Activated CD4-positive, alpha-beta T cell treated with anti-CD3 and anti-CD28 coated beads, Interleukin-2, amount 50 U/mL, for 16 hours (primary cell): ENCODE measurements around the gene GTF3C1.

Experiments
- DNase-seq: peaks from one replicate; pipeline ENCODE4 v3.0.0-alpha.2; 2020

The GTF3C1 gene

DNA sequence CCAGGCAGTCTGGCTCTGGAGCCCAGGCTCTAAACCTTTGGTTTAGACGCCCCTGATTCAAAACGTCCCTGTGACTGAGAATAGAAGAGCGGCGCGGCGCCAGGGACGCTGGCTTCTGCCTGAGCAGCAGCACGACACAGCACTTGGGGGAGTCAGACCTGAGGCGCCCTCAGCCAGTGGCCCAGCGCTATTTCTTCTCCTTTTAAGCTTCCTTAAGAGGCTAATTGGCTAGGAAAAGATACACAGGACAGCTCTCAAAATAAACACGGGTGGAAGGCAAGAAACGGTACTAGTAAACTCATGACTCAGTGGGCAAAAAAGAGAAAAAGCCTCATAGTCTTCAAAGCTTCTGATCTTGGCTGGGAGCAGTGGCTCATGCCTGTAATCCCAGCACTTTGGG is 34.9 kb downstream of the GTF3C1 start:
- no peak for DNase-seq

DNA sequence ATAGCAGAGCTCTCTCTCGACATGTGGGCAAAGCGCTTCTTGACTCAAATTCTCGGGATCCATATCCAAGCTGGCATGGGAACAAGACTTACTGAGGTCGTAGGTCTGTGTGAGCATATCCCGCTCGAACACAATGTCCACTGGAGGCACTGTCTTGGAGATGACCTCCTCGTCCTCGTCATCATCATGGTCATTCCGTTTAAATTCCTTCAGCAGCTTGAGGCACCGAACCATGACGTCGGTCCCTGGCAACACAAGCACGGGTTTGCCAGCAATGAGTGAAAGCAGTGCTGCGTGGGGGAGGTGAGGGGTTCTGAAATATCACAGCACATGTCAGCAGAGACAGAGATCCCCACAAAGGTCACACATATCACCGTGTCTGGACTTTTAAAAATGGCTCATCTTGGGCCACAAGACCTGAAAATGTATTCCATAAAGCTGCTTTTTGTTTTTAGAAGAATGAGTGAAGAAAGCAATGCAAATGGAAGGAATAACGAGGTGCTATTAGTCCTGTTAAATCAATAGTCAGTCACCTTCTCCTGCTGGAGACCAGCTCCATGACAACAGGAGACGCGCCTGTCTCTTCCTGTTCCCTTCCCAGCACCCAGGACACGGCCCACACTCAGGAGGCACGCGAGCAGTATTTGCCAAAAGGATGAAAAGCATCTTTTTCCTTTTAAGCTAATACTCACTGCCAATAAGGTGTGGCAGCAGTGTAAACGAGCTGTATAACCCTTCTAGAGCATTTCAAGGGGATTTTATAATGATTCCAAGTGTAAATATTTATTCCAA is 37.9 kb downstream of the GTF3C1 start:
- DNase-seq: no peak

DNA sequence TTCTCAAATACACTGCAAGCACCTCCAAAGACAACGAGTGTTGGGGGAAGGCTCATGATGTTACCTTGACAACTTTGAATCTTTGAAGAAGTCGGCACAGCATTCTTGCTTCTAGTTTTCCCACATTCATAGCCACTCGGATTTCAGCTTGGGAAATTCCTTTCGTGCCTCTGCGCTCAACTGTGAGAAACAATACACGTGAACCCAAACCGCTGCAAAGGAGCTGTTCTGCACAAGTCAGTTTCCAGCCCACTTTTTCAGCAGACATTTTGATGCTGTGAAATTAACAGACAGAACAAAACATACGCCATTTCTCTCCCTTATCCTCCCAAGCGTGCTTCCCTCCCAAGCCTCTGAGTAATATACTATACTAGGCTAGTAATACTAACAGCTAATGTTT is 41.2 kb downstream of the GTF3C1 start:
- no peak for DNase-seq

DNA sequence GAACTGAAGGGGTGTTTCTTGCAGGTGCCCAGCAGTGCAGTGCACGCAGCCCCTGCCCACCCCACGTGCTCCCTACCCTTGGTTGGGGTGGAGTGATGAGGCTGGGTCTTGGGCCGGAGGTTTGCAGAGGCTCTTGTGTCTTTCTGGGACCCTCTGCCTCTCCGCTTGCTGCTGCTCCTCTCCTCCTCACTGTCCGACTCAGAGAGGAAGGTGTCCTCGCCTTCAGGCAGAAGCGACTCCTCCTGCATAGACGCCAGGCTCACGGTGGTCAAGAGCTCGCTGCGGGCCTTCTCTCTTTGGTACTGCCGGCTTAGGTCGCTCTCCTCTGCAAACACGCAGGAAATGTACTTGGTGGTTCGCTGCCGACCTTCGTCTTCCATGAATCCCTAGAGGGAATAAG is 42.9 kb downstream of the GTF3C1 start:
- no peak for DNase-seq

DNA sequence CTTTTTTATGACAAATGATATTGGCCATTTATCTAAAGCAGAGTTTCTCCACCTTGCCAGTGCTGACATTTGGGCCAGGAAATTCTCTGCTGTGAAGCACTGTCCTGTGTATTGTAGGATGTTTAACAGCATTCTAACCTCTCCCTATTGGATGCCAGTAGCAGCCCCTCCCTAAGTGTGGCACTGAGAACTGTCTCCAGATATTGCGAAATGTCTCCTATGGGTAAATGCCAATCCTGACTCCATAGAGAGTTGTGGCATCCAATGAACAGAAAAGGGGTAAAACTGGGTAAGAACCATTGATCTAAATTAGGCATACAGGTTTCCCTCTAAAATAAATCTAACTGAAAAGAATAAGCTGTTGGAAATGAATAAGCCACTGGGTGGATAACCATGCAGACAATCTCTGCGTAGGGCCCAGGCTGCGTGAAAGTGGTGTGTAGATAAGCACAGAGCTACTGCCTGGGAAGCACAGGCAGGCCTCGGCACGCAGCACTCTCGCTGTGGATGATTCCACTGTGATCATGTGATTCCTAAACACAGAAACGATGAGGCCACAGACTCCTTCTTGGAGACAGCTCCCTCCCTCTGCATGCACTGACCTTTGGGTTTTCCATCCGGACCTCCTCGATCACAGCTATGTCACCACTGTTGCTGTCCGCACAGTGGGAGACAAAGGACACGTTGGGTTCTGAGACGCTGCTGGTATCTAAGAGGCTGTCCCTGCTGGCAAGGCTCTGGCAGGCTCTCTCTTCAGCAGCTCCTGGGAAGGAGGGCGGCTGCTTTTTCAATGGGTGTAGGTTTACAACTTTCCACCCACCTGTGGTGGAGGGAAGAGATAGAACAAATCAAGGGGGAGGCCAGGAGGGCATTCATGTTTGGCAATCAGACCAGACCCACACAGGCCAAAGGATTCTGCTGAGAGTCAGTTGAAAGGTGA is 44.1 kb downstream of the GTF3C1 start:
- no peak for DNase-seq

DNA sequence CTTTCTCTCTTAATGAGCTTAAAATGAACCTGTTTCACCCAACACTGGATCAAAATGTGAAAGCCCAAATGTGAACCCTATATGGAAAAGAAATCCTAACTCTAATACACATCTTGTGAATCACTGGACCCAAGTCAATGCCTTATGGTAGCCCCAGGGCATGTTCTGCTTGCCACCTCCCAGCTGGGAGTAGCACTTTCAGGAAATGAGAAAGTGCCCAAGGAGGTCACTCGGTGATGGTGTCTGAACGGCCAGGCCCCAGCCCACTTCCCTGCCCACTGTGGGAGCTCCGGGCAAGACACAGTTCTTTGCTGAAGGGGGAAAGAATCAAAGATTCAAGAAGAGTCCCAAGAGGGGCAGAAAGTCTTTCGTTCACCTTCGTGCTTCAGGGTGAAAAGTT is 46.1 kb downstream of the GTF3C1 start:
- DNase-seq: no peak

DNA sequence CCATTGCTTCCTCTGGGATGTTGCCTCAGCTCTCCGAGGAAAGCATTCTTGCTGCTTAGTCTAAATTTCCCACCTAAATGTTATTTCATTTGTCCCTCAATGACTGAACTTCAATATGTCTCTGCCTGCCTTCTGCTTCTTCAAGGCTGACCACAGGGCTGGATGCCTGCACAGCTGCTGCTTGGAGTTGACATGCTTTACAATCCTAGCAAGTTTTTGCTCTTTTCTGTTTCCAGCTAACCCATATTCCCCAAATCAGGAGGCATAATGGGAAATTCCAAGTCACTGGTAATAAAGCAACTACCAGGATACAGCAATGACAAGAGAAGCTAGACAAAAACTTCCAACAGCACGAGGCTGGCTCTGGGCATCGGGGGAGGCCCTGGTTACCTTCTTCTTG is 48.9 kb downstream of the GTF3C1 start:
- no peak for DNase-seq

DNA sequence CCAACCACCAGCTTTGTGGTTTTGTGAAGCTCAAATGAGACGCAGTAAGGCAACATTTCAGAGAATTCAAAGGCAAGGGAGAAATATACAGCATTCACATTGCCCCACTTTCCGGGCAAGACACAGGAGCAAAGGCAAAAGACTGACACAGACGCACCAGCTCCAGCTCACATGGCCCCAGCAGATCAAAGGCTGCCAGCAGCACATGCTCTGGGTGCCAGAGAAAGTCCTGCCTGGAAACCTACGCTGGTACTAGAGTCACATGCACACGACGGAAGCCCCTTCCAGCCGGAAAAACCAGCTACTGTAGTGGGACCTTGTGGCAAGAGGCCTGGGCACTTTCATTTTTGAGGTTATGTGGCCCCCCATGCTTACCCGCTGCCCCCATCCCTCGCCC is 50.1 kb downstream of the GTF3C1 start:
- DNase-seq: no peak

DNA sequence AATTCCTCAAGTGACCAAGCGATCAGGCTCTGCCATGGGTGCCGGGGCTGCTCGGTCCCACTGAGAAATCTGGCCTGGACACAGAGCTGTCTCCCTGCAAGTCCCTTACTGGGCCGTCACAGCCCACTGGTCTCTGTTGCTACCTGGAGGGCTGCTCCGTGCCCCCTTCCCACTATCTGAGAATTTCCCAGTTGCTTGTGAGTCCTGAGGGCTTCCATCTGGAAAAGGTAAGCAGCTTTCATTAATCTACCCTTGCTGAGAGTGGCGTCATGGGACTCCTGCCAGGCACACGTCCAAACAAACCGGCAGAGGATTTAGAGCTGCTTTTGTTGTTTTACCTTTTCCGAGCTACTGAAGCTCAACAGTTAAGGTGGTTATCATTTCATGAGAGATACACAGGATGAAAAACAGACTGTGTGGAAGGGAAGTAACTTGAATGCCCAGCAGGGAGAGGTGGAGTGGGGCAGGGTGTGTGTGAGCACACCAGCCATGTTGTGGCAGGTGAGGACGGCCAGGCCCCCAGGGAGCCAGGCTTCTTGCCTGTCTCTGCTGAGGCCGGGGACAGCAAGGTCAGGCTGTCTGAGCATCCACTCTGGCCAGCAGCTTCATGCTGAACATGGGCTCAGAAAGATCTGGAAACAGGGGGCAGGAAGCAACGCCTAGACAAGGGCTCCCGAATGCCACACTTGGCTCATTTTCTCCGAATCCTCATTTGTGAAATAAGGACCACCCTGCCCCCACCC is 50.6 kb downstream of the GTF3C1 start:
- DNase-seq: no peak

DNA sequence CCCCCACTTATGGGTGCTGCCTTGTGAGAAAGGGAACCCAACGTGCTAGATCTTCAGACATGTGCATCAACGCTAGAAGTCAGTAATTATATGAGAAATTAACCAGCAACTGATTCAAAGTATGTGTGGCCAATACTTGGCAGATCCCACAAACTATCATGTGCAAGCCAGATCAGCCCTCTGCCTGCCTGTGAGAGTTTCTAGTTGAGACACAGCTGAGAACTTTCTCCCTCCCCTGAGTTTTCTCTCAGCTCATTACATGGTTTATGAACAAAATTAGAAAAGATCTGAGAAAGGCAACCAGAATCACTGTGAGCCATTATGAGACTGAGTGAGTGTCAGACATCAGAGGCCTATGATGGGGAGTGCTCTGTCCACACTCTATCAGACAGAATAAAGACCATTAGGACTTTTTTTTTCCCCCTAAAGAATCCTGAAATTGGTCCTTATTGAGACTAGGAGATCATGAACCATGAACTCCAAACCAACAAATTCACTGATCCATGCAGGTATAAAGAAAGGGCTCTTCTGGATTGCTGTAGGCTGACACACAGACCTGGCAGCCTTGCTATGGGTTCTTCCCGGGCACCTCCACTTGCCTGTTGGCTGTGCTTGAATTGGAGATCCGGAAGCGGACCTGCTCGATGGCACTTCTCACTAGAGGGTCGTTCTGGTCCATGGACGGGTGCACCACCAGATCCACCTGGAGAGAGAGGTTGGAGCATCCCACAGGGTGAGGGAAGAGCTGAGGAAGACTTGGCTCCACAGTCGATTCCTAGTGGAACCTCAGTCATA is 51.5 kb downstream of the GTF3C1 start:
- DNase-seq: no peak

DNA sequence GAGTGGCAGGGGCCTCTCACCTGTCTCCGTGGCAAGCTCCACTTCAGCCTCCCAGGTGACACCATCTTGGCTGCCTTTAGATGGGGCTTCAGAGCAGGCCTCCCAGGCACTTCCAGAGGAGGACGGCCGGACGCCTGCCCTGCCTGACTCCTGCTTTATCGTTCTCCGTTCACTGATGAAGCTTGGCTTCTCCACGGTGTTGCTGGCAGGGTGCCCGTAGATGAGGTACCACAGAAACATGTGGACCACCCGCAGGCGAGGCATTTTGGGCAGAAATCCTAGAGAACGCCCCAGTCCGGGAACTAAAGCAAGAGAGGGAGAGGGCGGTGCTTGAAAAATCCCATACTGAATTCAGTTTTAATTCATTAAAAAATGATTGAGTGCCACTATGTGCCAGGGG is 54.5 kb downstream of the GTF3C1 start:
- no peak for DNase-seq

DNA sequence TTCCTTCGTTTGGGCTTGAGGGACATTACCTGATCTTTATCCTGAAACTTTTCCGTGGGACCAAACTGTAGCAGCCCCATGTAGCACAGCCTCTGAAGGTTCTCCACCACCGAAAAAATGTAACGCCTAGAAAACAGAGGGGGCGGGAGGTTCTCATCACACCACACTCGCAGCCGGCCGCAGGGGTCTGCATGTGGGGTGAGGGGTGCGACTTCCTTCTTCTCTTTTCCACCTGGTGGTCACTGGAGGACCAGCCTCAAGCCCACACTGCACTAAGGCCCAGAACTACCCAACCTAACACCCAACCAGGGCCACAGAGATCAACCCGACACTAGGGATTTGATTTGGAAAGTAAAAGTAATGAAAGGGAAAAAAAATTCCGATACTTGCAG is 57.1 kb downstream of the GTF3C1 start:
- no peak for DNase-seq

DNA sequence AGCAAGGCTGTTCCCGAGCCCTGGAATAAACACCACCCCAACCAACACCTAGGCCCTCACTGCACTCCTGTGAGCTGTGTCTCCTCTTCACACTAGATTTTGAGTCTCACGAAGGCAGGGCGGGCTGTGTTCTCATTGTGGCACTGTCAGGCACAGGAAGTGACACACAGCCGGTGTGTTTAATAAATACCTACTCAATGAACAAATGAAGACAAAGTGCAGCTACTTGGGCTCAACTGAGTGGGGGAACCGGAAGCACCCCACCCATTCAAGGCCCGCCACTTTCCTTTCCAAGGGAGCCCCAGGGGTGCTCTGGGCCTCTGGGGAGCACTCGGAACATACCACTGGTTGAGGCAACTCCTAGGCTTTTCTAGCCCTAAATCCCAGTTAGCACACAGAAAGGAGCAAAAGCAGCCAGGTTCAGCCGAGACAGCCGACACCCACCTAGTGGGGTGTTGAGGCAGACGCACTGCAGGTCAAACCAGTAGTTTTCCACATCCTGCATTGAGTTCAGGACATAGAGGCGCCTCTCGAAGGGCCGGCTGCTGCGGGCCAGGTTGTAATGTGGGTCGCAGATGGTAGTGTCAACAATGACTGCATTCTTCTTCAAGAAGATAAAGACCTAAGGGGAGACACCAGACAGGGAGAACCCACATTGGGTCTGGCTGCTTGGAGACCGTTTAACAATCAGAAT is 57.7 kb downstream of the GTF3C1 start:
- DNase-seq: no peak

DNA sequence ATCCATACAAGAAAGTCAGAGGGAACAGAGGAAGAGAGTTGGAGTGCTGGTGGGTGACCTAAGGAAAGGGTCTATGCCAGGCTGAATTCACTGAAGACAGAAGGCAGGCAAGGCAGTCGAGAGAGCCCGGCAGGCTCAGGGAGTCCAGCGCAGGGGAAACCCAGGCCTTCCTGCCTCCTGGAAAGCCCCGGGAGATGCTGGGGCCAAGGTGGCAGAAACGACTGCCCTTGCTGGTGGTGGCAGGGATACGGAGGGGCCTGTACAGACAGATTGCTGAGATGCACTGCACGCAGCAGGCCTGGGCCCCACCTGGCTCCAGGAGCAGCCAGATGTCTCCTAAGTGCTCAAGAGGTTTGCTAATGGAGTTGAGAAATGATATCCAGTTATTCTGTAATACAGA is 59.8 kb downstream of the GTF3C1 start:
- DNase-seq: no peak

DNA sequence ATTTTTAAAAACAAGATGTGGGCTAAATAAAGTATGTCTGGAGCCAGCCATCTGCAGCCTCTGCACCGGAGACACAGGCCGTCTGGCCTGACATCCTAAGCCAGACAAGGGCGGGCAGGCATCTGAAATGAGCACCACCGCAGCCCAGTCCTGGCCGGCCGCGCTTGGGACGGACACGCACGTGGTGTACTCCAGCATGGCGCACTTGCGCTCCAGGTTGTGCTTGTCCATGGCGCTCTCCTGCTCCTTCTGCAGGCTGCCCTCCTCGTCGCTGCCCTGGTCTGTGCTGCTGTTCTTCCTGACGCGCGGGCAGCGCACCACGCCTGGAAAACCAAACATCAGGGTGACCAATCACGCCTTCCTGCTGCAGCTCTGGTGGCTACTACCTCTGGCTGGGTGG is 60.3 kb downstream of the GTF3C1 start:
- DNase-seq: no peak

DNA sequence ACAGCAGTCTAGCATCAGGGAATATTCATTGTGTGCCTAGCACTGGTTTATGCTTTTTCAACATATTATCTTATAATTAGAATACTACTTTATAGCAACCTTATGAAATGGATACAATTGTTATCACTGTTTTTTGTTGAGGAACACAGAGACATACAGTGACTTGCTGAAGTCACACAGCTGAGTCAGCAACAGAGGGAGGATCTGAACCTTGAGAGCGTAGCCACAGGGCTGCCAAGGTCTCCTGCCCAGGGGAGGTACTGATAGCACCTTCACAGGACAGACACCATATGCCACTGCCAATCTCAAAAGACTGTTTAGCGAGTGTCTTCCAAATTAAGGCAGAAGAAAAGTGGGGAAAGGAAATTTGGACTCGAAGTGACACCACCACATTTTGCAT is 63.0 kb downstream of the GTF3C1 start:
- no peak for DNase-seq

DNA sequence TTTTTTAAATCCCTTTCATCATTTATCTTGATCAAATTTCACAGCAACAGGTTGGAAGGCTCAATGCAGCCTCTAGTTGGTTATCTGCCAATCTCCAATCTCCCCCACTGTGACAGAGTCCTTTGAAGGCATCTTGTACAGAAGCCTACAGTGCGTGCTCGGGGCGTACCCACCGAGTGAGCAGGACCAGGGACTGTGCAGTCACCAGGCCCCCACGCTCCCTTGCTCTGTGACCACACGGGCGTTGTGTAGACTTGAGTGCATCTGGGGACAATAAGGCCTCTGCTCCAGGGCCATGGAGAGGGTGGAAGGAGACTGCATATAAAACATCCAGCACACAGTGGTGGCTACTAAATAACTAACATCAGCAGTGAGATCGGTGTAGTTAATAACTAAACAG is 63.4 kb downstream of the GTF3C1 start:
- DNase-seq: no peak

DNA sequence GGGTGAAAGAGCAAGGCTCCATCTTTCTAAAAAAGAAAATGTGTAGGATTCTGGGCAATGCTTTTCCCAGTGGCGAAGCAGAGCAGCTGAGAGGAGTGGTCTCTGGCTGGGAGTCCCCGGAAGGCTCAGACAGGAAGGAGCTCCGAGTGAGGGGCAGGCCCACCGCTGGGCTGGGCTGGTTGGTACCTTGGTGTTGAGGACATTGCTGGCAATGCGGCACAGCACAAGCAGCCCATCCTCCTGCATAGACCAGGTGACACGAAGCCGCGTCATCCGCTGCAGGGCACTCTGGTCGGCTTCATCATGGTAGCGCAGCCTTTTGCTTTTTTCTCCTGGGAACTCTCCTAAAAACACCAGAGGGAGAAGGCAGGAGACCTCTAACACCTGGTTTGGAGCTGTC is 63.9 kb downstream of the GTF3C1 start:
- no peak for DNase-seq

DNA sequence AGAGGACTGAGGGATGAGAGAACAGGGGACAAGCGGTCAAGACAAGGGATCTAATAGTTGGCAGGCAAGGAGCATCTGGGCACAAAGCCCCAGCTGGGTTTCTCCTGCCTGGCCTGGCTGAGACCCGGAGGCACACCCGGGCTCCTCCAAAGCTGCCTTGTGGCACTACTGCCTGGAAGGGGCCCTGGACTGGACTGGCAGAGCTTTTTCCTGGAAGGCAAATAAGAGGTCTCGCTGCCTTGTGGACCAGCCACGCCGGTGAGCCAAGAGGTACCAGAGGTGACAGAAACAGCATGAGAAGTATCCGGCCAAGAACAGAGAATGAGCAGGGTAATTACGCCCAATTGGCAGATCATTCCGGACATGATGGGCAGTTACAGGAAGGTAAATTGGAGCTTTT is 64.6 kb downstream of the GTF3C1 start:
- no peak for DNase-seq

DNA sequence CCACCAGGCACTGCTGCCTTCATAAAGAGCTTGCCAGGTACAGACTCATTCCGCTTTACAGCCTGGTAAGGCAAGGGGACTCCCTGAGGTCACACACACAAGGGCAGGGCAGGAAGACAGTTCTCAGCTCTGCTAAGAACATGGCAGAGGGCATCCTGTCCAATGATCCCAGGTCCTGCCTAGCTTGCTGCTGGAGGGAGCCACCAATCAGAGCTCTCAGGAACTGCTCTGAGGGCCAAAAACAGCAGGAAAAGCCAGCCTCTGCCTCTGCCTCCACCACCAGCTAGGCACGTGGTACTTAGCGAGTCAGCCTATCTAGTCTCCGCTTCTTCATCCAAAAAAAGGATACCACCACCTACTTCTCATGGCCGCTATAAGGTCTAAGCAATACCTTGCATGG is 66.1 kb downstream of the GTF3C1 start:
- no peak for DNase-seq

DNA sequence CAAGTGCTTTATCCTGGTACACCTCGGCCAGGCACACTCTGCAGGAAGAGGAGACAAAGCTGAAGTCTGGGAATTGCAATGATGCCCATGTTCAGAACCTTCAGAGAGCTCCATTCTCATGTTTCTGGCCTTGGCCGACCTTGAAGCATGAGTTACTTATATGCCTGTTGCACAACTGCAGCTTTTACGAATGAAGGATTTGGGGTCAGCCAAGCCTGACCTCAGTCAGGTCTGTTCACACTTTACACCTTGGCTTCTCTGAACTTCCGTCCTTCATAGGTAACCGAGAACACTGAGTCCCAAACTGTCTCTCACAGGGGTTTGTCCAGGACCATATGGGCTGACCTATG is 66.7 kb downstream of the GTF3C1 start:
- no peak for DNase-seq

DNA sequence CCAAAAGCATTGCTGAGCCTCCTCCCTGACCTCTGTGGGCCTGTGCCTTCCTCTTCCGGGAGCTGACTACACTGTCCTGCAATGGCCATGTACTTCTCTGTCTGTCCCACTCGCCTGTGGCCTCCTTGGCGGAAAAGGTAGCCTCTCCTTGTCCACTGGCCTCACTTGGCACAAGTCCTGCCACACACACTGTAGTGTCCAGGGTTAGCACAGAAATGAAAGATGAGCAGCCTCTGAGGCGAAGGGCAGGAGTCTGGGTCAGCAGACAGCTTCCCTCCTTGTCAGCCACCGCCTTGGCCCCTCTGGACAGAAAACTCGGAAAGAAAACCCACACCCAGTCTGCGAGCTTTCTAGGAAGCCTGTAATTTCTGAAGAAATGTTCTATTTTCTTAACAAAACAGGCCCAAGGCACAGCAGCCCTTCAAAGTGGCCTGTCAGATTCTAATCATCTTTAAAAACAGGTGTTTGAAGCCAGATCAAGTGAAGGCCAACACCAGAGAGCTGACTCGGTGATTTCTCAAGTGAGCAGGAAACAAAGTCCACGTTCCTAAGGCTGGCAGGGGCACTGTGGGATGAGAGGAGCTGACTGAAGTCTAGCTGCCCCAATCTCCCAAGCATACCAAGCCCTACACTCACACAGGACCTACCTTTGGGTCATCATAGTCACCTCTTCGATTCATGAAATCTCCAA is 67.2 kb downstream of the GTF3C1 start:
- DNase-seq: no peak
